Measurements from ENCODE around the gene OPA1.

DNA sequence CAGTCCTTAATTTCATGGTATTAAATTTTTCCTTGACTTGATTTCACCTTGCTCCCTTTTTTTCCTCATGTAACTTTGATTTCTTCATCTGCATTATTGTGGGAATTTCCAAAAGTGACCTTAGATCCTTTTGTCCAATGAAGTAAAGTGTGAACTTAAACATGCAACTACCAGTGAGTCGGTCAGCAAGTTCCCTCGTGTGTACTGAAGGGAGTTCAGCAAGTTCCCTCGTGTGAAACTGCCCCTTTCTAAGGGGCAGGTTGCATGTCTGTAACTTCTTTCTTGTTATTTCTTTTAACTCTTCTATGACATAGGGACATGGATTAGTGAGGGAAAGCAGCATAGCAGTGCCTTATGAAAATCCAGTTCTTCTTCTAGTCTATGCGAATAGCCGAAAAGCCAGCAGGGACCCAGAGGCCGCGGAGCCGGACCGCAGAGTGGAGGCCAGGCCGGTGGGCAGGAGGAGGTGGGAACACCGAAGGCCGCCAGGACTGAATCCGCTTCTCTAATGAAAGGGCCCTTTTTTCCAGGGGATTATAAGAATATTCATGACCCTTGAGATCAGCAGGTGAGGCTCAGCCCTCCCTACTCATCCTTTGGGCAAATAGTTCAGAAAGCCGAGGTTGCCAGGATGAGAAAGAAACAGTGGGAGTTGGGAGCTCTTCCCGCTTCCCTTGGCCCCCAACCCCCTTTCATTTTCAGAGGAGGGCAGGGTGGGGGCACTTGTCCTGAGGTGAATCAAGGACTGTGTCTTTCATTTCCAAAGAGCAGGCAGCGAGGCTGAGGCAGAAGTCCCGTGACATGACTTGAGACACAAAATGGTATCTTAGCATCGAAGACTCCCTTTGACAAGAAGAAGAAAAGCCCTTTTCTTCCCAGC, 117.5 kb downstream of the OPA1 start:
- no peak for TF ChIP-seq POLR2AphosphoS5 (IDR thresholded peaks at IDR 0.05; ENCODE audit: low read depth)
- TF ChIP-seq EZH2 (IDR thresholded peaks at IDR 0.05; ENCODE audit: low read depth, unreplicated experiment), result no peak
- TF ChIP-seq, protein P1, sequence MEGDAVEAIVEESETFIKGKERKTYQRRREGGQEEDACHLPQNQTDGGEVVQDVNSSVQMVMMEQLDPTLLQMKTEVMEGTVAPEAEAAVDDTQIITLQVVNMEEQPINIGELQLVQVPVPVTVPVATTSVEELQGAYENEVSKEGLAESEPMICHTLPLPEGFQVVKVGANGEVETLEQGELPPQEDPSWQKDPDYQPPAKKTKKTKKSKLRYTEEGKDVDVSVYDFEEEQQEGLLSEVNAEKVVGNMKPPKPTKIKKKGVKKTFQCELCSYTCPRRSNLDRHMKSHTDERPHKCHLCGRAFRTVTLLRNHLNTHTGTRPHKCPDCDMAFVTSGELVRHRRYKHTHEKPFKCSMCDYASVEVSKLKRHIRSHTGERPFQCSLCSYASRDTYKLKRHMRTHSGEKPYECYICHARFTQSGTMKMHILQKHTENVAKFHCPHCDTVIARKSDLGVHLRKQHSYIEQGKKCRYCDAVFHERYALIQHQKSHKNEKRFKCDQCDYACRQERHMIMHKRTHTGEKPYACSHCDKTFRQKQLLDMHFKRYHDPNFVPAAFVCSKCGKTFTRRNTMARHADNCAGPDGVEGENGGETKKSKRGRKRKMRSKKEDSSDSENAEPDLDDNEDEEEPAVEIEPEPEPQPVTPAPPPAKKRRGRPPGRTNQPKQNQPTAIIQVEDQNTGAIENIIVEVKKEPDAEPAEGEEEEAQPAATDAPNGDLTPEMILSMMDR (conservative IDR thresholded peaks at IDR 0.05; ENCODE audit: low read depth in 2 of 2), result no peak
- TF ChIP-seq CREB1 (CRISPR knock-in tag; IDR thresholded peaks at IDR 0.05; ENCODE audit: low read depth), result no peak
- TF ChIP-seq, protein P2, sequence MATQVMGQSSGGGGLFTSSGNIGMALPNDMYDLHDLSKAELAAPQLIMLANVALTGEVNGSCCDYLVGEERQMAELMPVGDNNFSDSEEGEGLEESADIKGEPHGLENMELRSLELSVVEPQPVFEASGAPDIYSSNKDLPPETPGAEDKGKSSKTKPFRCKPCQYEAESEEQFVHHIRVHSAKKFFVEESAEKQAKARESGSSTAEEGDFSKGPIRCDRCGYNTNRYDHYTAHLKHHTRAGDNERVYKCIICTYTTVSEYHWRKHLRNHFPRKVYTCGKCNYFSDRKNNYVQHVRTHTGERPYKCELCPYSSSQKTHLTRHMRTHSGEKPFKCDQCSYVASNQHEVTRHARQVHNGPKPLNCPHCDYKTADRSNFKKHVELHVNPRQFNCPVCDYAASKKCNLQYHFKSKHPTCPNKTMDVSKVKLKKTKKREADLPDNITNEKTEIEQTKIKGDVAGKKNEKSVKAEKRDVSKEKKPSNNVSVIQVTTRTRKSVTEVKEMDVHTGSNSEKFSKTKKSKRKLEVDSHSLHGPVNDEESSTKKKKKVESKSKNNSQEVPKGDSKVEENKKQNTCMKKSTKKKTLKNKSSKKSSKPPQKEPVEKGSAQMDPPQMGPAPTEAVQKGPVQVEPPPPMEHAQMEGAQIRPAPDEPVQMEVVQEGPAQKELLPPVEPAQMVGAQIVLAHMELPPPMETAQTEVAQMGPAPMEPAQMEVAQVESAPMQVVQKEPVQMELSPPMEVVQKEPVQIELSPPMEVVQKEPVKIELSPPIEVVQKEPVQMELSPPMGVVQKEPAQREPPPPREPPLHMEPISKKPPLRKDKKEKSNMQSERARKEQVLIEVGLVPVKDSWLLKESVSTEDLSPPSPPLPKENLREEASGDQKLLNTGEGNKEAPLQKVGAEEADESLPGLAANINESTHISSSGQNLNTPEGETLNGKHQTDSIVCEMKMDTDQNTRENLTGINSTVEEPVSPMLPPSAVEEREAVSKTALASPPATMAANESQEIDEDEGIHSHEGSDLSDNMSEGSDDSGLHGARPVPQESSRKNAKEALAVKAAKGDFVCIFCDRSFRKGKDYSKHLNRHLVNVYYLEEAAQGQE (IDR thresholded peaks at IDR 0.05; ENCODE audit: unreplicated experiment), result no peak

All from GM23338 (cell line).